ENCODE results near the gene FKBP7. TPM values are rescaled to one million over a fixed set of nuclear protein-coding genes. Genes with fewer than 3 reads are reported as not detected.
"Not testable (repeated sequence)": the region's sequence is repeated elsewhere in the genome, so short reads cannot be mapped to it uniquely, and the experiment has no call there.

Gene FKBP7
- total RNA-seq, 1 donor from 2014 or later, result 10.5 TPM

DNA sequence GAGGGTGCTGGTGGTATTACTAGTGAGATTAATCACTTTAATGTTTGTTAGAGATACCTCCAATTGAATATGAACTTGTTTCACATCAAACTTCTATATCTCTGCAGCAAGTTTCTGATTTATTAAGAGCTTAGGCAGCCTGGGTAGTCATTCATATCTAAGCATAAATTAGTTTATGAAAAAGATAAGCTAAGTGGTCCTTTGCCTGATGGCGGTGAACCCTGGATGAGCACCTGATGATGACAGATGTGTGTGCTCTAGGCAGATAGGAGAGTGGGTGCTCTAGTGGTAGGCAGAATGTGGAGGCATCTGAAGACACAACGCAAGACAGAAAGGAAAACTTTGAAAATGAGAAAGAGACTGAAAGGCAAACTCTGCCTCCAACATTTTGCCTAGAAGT is 5.0 kb downstream of the FKBP7 start:
- Histone ChIP-seq H3K27me3 (ENCODE audit: low read depth) (no peaks in the 10 kb centered on the region), H3K27ac (no peak overlapping the region), H3K4me1 (peaks cover 7% of the 10 kb centered on the region), H3K36me3 (peaks cover 7% of the 10 kb centered on the region), H3K4me3 (no peak overlapping the region), H3K9me3 (no peaks in the 10 kb centered on the region)
- ATAC-seq (no peak), DNase-seq (no peak)
- TF ChIP-seq, protein P1, sequence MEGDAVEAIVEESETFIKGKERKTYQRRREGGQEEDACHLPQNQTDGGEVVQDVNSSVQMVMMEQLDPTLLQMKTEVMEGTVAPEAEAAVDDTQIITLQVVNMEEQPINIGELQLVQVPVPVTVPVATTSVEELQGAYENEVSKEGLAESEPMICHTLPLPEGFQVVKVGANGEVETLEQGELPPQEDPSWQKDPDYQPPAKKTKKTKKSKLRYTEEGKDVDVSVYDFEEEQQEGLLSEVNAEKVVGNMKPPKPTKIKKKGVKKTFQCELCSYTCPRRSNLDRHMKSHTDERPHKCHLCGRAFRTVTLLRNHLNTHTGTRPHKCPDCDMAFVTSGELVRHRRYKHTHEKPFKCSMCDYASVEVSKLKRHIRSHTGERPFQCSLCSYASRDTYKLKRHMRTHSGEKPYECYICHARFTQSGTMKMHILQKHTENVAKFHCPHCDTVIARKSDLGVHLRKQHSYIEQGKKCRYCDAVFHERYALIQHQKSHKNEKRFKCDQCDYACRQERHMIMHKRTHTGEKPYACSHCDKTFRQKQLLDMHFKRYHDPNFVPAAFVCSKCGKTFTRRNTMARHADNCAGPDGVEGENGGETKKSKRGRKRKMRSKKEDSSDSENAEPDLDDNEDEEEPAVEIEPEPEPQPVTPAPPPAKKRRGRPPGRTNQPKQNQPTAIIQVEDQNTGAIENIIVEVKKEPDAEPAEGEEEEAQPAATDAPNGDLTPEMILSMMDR (IDR thresholded peaks at IDR 0.05), result no peak
- intact Hi-C loops (cut with DNase I), result no loop called here

DNA sequence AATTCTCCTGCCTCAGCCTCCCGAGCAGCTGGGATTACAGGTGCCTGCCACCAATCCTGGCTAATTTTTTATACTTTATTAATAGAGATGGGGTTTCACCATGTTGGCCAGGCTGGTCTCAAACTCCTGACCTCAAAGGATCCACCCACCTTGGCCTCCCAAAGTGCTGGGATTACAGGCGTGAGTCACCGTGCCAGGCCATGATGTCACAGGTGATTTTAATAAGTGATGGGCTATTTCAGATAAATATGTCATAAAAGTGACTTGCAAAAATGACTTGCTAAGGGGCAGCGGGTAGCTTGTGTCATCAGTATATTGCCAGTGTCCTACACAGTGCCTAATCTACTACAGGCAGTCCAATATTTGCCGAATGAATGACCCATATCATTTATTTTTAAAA is 7.1 kb downstream of the FKBP7 start:
- H3K4me3 ChIP-seq; ATAC-seq; intact Hi-C loops (cut with DNase I): not testable (repeated sequence)

DNA sequence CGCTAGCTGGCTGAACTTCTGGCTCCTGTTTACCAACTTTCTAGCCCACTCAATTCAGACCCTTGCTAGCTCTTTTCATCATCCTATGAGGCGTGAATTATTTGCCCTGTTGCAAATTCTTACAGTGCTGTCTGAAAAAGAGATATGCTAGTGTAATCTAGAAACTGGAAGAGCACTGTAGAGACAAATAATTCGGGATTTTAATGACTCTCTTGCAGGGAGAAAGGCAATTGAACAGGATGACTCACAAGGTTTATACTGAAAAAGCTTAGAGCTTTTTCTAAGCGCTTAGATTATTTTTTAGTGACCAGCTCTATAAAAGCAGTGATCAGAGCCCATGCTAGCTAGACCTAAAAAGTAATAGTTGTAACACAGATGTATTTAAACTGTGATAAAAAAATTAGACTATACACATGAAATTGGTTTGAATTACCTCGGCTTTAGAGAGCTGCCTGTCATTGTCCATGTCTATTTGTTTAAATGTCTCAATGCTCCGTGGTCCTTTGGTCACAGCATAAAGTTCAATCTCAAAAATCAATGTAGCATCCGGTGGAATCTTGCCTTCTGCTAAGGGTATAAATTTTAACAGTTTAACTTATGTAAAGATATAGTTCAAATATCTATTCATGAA is 9.1 kb downstream of the FKBP7 start:
- Histone ChIP-seq H3K36me3 (peaks cover 7% of the 10 kb centered on the region), H3K9me3 (no peaks in the 10 kb centered on the region), H3K4me1 (no peaks in the 10 kb centered on the region), H3K27ac (no peak overlapping the region), H3K4me3 (no peak overlapping the region), H3K27me3 (ENCODE audit: low read depth) (no peaks in the 10 kb centered on the region)
- intact Hi-C loops (cut with DNase I), result no loop called here
- TF ChIP-seq, protein P1 (IDR thresholded peaks at IDR 0.05), result no peak
- DNase-seq (no peak), ATAC-seq (no peak)

More for the DNA sequence above, 7.1 kb downstream of the FKBP7 start:
- not testable (repeated sequence) for H3K27ac ChIP-seq; H3K36me3 ChIP-seq; H3K27me3 ChIP-seq (ENCODE audit: low read depth); H3K9me3 ChIP-seq; DNase-seq; H3K4me1 ChIP-seq

DNA sequence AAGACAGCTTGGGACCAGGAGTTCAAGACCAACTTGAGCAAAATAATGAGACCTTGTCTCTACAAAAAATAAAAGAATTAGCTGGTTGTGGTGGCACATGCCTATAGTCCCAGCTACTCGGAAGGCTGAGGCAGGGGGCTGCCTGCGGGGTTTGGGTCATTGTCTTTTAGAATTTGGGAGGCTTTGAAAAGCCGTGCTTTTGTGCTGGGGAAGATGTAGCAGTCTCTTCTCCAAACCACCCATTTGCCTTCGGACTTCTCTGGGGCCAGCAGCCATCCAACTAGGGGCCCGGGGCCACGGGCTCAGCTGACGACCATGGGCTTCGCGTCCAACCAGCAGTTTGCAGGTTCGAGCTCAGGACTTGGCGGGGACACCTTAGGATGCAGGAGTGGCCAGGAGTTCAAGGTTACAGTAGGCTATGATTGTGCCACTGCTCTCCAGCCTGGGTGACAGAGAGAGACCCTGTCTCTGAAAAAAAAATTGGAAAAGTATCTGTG is 21.0 kb downstream of the FKBP7 start:
- H3K27ac ChIP-seq, result no peak overlapping the region
- H3K36me3 ChIP-seq, result no peaks in the 10 kb centered on the region
- TF ChIP-seq, protein P1 (IDR thresholded peaks at IDR 0.05), result no peak
- H3K4me1 ChIP-seq, result no peaks in the 10 kb centered on the region
- ATAC-seq, result no peak
- no peaks in the 10 kb centered on the region for H3K27me3 ChIP-seq (ENCODE audit: low read depth)
- DNase-seq, result no peak
- no peak overlapping the region for H3K4me3 ChIP-seq
- intact Hi-C loops (cut with DNase I), result no loop called here
- H3K9me3 ChIP-seq, result no peaks in the 10 kb centered on the region

DNA sequence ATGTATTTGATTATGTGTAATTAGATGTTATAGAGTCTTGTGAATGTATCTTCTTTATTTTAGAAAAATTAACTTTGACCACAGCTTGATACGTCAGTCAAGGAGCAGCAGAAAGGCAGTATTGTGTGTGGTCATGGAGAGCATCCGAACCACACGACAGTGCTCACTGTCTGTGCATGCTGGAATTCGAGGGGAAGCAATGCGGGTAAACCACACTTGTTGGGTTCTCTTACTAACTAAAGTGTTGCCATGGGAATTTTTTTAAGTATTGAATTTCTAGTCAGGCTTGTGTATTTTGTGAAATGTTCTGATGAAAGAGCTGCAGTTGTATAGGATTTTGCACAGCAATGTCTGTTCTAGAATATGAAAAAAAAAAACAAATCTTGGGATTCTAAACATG is 22.5 kb downstream of the FKBP7 start:
- TF ChIP-seq, protein P1 (IDR thresholded peaks at IDR 0.05), result no peak
- ATAC-seq, result no peak
- Histone ChIP-seq H3K27me3 (ENCODE audit: low read depth) (no peaks in the 10 kb centered on the region), H3K27ac (no peak overlapping the region), H3K4me3 (no peak overlapping the region), H3K4me1 (peaks cover 4% of the 10 kb centered on the region), H3K9me3 (no peaks in the 10 kb centered on the region), H3K36me3 (no peaks in the 10 kb centered on the region)
- intact Hi-C loops (cut with DNase I), result no loop called here
- DNase-seq, result no peak

DNA sequence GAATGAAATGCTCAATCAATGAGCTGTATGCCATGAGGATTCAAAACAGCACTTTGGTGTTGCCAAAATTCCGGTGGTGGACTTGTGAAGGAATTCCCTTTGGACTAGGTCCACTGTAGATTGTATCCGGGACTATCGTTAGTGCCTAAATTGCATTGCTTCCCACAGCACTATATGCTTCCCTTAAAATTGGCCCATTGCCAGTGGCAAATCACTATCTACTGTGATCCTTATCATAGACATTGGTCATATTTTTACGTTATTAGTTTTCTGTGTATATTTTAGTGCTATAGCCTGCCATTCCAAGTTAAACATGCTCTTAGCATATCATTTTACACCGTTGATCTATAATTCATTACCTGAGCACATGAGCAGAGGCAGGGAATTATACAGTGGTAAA is 25.5 kb downstream of the FKBP7 start:
- Histone ChIP-seq H3K27ac (no peak overlapping the region), H3K36me3 (peaks cover 12% of the 10 kb centered on the region), H3K4me1 (peaks cover 24% of the 10 kb centered on the region), H3K4me3 (no peak overlapping the region), H3K27me3 (ENCODE audit: low read depth) (no peaks in the 10 kb centered on the region), H3K9me3 (no peaks in the 10 kb centered on the region)
- ATAC-seq, result no peak
- intact Hi-C loops (cut with DNase I), result no loop called here
- DNase-seq, result no peak
- TF ChIP-seq, protein P1 (IDR thresholded peaks at IDR 0.05), result no peak
